HepG2 (cell line): Measurements from ENCODE around the gene ANKS4B. TPM values are rescaled to one million over a fixed set of nuclear protein-coding genes. Genes with fewer than 3 reads are reported as not detected.

Experiments
- CC2D1A ChIP-seq: sonication (generic); formaldehyde crosslinking; IDR thresholded peaks from 2 replicates; pipeline ENCODE4 v1.8.1; 2023; ENCODE audit warnings: mild to moderate bottlenecking, missing genetic modification reagents
- GATAD1 ChIP-seq: IDR thresholded peaks from 2 replicates; pipeline ENCODE4 v1.6.1; 2016; ENCODE audit warnings: missing genetic modification reagents, missing compliant biosample characterization
- JUND ChIP-seq: sonication (generic); formaldehyde crosslinking; IDR thresholded peaks from 2 replicates; pipeline ENCODE4 v1.8.0; 2022; ENCODE audit warnings: mild to moderate bottlenecking, missing genetic modification reagents
- RFXANK ChIP-seq: IDR thresholded peaks from 2 replicates; pipeline ENCODE4 v1.6.1; 2016
- RNF2 ChIP-seq: fragments of 450-650 bp; conservative IDR thresholded peaks from 2 replicates; pipeline ENCODE4 v1.6.1; 2016; ENCODE audit warnings: low read depth
- SALL1 ChIP-seq: sonication (generic); formaldehyde crosslinking; IDR thresholded peaks from 2 replicates; pipeline ENCODE4 v1.8.0; 2022; ENCODE audit warnings: mild to moderate bottlenecking, missing genetic modification reagents
- SMAD3 ChIP-seq: sonication (generic); formaldehyde crosslinking; IDR thresholded peaks from 2 replicates; pipeline ENCODE4 v1.4.0; 2020; ENCODE audit warnings: missing genetic modification reagents
- ZBTB7B ChIP-seq: sonication (generic); formaldehyde crosslinking; IDR thresholded peaks from 2 replicates; pipeline ENCODE4 v1.4.0; 2020; ENCODE audit warnings: missing genetic modification reagents
- ZBTB8A ChIP-seq: sonication (generic); formaldehyde crosslinking; IDR thresholded peaks from 2 replicates; pipeline ENCODE4 v1.4.0; 2020; ENCODE audit warnings: mild to moderate bottlenecking, low read depth, missing genetic modification reagents, borderline replicate concordance
- ZNF432 ChIP-seq: sonication (generic); formaldehyde crosslinking; IDR thresholded peaks from 2 replicates; pipeline ENCODE4 v1.5.0; 2020; ENCODE audit warnings: missing genetic modification reagents, mild to moderate bottlenecking, borderline replicate concordance
- ZNF446 ChIP-seq: sonication (generic); formaldehyde crosslinking; IDR thresholded peaks from 2 replicates; pipeline ENCODE4 v1.5.0; 2020; ENCODE audit warnings: mild to moderate bottlenecking, missing genetic modification reagents
- ZNF570 ChIP-seq: sonication (generic); formaldehyde crosslinking; IDR thresholded peaks from 2 replicates; pipeline ENCODE4 v1.4.0; 2020; ENCODE audit warnings: mild to moderate bottlenecking, missing genetic modification reagents, borderline replicate concordance
- polyA plus RNA-seq, 8 experiments: library from polyadenylated mRNA; depleted of rRNA in 3 of 8; stranded (reverse) in 7 of 8; unstranded in 1 of 8; fragments of >200 nt; fragmentation: Illumina TruSeq in 4 of 8; extraction: Trizol in 4 of 8; gene quantifications; 2 replicates each; pipeline versions ENCODE4 v1.2.1 to v1.2.3, GENCODE V29; 2011 to 2016; ENCODE audit warnings: low read depth in 4 of 8, missing spikeins in 1 of 8, mixed read lengths in 1 of 8; ENCODE audit not compliant: insufficient read depth in 1 of 8
- total RNA-seq, 5 experiments: library from RNA; depleted of rRNA; stranded (reverse); fragments of >200 nt; fragmentation: Illumina TruSeq; extraction: Trizol; gene quantifications; 2 replicates each; pipeline ENCODE4 v1.2.3, GENCODE V29; 2016; ENCODE audit warnings: low read depth in 1 of 5
- TF ChIP-seq, protein P1 (sequence below): sonication (generic); formaldehyde crosslinking; IDR thresholded peaks from 2 replicates; pipeline ENCODE4 v1.9.0; 2021; ENCODE audit warnings: missing genetic modification reagents, borderline replicate concordance
- TF ChIP-seq, protein P2 (sequence below): sonication (generic); formaldehyde crosslinking; IDR thresholded peaks from 2 replicates; pipeline ENCODE4 v1.4.0; 2020; ENCODE audit warnings: missing genetic modification reagents
- TF ChIP-seq, protein P3 (sequence below): sonication (generic); formaldehyde crosslinking; IDR thresholded peaks from 2 replicates; pipeline ENCODE4 v1.5.0; 2020; ENCODE audit warnings: mild to moderate bottlenecking, missing genetic modification reagents, borderline replicate concordance
- TF ChIP-seq, protein P4 (sequence below): sonication (generic); formaldehyde crosslinking; IDR thresholded peaks from 2 replicates; pipeline ENCODE4 v1.8.1; 2023; ENCODE audit warnings: mild to moderate bottlenecking, missing genetic modification reagents

Gene ANKS4B
- total and polyA plus RNA-seq, 2 of the 13 experiments (the other 11 are each of a cell fraction or from before 2014, with no cell fraction given), result 6.5 to 30.0 TPM

DNA sequence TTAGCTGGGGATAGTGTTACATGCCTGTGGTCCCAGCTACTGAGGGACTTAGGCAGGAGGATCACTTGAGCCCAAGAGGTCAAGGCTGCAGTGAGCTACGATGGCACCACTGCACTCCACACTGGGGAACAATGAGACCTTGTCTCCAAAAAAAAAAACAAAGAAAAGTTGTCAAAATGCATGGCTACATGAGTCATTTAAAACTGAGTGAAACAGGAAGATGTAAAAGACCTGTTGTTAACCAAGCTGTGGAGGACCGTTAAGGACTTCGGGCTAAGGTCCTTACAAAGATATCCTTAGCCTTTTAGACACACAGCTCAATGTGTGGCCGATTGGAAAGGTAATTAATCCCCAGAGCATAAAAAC, 47.2 kb upstream of the ANKS4B start (continued):
- TF ChIP-seq, protein P1, sequence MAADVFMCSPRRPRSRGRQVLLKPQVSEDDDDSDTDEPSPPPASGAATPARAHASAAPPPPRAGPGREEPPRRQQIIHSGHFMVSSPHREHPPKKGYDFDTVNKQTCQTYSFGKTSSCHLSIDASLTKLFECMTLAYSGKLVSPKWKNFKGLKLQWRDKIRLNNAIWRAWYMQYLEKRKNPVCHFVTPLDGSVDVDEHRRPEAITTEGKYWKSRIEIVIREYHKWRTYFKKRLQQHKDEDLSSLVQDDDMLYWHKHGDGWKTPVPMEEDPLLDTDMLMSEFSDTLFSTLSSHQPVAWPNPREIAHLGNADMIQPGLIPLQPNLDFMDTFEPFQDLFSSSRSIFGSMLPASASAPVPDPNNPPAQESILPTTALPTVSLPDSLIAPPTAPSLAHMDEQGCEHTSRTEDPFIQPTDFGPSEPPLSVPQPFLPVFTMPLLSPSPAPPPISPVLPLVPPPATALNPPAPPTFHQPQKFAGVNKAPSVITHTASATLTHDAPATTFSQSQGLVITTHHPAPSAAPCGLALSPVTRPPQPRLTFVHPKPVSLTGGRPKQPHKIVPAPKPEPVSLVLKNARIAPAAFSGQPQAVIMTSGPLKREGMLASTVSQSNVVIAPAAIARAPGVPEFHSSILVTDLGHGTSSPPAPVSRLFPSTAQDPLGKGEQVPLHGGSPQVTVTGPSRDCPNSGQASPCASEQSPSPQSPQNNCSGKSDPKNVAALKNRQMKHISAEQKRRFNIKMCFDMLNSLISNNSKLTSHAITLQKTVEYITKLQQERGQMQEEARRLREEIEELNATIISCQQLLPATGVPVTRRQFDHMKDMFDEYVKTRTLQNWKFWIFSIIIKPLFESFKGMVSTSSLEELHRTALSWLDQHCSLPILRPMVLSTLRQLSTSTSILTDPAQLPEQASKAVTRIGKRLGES (CRISPR knock-in tag), result no peak
- no peak for TF ChIP-seq ZBTB8A
- peak; percentile 69 for TF ChIP-seq JUND
- no peak for TF ChIP-seq ZNF570 (CRISPR knock-in tag)
- no peak for TF ChIP-seq ZNF446 (CRISPR knock-in tag)
- no peak for TF ChIP-seq ZNF432
- TF ChIP-seq CC2D1A (CRISPR knock-in tag), result no peak
- TF ChIP-seq, protein P2, sequence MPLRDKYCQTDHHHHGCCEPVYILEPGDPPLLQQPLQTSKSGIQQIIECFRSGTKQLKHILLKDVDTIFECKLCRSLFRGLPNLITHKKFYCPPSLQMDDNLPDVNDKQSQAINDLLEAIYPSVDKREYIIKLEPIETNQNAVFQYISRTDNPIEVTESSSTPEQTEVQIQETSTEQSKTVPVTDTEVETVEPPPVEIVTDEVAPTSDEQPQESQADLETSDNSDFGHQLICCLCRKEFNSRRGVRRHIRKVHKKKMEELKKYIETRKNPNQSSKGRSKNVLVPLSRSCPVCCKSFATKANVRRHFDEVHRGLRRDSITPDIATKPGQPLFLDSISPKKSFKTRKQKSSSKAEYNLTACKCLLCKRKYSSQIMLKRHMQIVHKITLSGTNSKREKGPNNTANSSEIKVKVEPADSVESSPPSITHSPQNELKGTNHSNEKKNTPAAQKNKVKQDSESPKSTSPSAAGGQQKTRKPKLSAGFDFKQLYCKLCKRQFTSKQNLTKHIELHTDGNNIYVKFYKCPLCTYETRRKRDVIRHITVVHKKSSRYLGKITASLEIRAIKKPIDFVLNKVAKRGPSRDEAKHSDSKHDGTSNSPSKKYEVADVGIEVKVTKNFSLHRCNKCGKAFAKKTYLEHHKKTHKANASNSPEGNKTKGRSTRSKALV (CRISPR knock-in tag), result no peak
- no peak; the same call in 1 of the 2 replicates for TF ChIP-seq SMAD3 (CRISPR knock-in tag)
- TF ChIP-seq SALL1, result peak; percentile 92
- TF ChIP-seq, protein P3, sequence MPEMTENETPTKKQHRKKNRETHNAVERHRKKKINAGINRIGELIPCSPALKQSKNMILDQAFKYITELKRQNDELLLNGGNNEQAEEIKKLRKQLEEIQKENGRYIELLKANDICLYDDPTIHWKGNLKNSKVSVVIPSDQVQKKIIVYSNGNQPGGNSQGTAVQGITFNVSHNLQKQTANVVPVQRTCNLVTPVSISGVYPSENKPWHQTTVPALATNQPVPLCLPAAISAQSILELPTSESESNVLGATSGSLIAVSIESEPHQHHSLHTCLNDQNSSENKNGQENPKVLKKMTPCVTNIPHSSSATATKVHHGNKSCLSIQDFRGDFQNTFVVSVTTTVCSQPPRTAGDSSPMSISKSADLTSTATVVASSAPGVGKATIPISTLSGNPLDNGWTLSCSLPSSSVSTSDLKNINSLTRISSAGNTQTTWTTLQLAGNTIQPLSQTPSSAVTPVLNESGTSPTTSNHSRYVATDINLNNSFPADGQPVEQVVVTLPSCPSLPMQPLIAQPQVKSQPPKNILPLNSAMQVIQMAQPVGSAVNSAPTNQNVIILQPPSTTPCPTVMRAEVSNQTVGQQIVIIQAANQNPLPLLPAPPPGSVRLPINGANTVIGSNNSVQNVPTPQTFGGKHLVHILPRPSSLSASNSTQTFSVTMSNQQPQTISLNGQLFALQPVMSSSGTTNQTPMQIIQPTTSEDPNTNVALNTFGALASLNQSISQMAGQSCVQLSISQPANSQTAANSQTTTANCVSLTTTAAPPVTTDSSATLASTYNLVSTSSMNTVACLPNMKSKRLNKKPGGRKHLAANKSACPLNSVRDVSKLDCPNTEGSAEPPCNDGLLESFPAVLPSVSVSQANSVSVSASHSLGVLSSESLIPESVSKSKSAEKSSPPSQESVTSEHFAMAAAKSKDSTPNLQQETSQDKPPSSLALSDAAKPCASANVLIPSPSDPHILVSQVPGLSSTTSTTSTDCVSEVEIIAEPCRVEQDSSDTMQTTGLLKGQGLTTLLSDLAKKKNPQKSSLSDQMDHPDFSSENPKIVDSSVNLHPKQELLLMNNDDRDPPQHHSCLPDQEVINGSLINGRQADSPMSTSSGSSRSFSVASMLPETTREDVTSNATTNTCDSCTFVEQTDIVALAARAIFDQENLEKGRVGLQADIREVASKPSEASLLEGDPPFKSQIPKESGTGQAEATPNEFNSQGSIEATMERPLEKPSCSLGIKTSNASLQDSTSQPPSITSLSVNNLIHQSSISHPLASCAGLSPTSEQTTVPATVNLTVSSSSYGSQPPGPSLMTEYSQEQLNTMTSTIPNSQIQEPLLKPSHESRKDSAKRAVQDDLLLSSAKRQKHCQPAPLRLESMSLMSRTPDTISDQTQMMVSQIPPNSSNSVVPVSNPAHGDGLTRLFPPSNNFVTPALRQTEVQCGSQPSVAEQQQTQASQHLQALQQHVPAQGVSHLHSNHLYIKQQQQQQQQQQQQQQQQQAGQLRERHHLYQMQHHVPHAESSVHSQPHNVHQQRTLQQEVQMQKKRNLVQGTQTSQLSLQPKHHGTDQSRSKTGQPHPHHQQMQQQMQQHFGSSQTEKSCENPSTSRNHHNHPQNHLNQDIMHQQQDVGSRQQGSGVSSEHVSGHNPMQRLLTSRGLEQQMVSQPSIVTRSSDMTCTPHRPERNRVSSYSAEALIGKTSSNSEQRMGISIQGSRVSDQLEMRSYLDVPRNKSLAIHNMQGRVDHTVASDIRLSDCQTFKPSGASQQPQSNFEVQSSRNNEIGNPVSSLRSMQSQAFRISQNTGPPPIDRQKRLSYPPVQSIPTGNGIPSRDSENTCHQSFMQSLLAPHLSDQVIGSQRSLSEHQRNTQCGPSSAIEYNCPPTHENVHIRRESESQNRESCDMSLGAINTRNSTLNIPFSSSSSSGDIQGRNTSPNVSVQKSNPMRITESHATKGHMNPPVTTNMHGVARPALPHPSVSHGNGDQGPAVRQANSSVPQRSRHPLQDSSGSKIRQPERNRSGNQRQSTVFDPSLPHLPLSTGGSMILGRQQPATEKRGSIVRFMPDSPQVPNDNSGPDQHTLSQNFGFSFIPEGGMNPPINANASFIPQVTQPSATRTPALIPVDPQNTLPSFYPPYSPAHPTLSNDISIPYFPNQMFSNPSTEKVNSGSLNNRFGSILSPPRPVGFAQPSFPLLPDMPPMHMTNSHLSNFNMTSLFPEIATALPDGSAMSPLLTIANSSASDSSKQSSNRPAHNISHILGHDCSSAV (CRISPR knock-in tag), result no peak
- TF ChIP-seq, protein P4, sequence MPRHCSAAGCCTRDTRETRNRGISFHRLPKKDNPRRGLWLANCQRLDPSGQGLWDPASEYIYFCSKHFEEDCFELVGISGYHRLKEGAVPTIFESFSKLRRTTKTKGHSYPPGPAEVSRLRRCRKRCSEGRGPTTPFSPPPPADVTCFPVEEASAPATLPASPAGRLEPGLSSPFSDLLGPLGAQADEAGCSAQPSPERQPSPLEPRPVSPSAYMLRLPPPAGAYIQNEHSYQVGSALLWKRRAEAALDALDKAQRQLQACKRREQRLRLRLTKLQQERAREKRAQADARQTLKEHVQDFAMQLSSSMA (CRISPR knock-in tag), result no peak
- no peak for TF ChIP-seq RNF2
- no peak for TF ChIP-seq GATAD1
- peak; percentile 50; the same call in 1 of the 2 replicates for TF ChIP-seq ZBTB7B
- 0 out of 2 replicates have a peak, but pooled peaks have one; percentile 7 for TF ChIP-seq RFXANK (CRISPR knock-in tag)
